GM15510 (cell line): ENCODE data around the gene CARNS1.

Experiments used
- POLR2A ChIP-seq: IDR thresholded peaks from 3 replicates; pipeline ENCODE4 v1.6.1; 2011; ENCODE audit warnings: borderline replicate concordance; ENCODE audit not compliant: insufficient read length; ENCODE audit errors: extremely low read depth

The CARNS1 gene, protein sequence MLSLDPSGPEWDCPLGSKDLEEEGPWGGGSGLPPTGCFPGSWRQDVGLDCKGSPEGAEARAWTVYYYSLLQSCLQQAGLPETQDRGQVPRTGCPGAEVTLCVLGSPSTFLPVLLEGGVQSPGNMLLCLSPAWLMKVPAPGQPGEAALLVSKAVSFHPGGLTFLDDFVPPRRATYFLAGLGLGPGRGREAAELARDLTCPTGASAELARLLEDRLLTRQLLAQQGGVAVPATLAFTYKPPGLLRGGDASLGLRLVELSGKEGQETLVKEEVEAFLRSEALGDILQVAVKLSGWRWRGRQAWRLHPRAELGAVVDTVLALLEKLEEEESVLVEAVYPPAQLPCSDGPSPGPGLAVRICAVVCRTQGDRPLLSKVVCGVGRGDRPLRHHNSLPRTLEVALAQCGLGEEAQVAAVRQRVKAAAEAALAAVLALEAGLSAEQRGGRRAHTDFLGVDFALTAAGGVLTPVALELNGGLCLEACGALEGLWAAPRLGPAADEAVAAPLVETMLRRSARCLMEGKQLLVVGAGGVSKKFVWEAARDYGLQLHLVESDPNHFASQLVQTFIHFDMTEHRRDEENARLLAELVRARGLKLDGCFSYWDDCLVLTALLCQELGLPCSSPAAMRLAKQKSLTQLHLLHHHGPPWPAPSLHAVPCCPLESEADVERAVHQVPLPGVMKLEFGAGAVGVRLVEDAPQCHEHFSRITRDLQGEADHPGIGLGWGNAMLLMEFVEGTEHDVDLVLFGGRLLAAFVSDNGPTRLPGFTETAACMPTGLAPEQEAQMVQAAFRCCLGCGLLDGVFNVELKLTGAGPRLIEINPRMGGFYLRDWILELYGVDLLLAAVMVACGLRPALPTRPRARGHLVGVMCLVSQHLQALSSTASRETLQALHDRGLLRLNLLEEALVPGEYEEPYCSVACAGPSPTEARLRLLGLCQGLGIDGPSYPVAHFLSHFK

DNA sequence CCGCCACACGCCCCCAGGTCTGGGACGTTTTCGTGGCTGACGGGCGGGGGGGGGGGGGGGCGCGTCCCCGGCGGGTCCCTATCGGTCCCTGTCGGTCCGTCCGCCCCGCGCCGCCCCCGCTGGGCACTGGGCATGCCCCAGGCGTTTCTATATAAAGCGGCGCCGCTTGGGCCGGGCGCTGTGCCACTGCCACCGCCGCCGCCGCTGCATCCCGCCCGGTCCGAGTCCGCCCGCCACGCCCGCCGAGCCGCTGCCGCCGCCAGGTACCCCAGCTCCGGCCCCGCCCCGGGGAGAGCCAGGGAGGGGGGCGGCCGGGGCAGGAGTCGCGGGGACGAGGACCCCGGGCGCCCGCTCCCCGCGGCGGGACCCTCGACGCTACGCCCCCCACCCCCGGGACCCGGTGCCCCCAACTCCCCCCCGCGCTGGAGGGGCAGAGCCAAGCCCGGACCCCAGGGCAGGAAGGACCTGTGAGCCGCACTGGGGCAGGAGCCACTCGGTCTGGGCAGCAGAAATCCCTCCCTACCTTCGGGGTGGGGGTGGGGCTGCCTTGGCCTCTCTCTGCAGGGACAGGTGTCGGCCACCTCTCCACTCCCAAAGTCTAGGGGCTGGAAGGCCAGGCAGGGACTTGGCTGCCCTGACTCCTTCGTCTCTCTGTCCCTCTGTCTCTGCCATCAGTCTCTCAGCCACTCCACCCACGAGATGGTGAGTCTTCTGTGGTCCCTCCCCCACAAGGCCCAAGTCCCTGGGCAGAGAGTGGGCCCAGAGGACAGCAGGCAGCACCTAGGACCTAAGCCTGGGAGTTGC, at the start of gene CARNS1:
Gene CARNS1 (plus strand): TSS at position 178 of the 804 bp plus-strand sequence. CDS start 522 bp downstream, at position 700.
- TF ChIP-seq POLR2A, result no peak

DNA sequence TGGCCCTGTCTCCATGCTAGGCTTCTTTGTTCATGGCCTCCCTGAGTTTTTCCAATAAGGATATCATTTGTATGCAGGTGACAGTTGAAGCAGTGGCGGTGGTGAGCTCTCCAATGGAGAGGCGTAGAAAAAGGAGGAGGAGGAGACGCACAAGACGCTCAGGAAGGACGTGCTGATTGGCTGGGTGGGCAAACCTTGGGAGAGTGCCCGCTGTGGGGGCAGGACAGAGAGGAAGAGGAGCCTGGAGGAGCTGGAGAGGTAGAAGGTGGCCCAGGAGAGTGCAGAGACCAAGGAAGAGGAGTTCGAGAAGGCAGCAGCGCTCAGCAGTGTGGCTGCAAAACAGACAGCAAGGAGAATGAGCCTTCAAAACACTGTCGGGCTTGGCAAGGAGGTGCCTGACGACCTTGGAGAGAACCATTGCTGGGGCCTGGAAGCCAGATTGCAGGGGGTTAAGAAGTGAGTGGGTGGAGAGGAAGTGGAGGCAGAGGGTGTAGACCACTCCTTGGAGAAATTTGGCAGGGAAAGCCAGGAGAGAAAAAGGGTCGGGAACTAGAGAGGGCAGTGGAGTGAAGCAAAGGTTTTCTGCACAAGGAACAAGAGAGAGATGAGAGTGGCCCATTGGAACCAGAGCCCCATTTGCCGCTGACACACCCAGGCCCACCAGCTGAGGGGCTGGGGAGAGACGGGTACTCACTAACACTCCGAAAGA, 49.6 kb upstream of the CARNS1 start:
- TF ChIP-seq POLR2A, result no peak

DNA sequence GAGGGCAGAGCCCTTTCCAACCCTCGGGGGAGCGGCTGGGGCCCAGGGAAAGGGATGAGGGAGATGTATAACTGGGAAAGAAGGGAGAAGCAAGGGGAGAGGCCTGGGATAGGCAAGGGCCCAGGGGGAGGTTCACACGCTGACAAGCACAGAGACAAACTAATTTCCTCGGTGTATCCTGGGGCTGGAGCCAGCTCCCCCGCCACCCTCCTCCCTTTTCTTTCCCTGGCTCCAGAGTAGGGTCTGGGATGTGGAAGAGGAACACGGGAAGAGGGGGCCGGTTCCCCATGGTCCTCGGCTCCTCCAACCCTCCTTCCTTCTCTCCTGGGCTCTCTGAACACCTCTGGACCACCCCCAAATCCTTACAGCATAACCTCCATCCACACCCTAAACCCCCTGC, 48.9 kb upstream of the CARNS1 start:
- TF ChIP-seq POLR2A, result no peak

DNA sequence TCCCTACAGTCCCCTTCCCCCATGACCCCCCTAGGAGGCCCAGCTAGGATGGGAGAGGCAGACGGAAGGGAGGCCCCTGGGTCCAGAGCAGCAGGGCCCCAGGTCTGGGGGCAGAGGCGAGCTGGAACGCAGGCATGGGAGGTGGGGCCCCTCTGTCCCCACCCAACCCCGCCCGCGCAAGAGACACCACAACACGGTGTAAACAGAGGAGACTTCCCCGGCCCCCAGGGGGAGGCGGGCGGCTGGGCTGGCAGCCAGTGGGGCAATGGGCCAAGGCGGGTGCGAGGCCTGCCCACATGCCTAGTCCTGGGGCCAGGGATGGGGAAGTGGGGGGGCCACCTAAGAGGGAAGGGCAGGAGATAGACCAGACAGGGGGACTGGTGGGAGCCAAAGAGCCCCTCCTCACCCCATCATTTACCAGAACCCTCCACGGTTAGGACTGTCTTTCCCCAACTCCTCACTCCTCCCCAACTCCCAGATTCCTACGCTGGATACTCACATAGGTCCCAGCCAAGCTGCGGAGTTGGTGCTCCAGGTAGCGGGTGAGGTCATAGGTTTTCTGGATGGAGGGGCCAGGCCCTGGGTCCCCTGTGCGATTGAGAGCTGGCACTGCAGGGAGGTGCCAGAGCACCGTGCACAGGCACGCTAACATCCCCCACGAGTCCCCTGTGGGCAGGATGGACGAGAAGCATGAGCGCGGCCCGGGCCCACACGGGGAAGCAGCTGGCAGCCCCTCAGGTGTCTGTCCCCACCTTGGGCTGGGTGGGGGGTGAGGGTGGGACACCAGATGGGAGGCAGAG, 48.3 kb upstream of the CARNS1 start:
- TF ChIP-seq POLR2A, result no peak

DNA sequence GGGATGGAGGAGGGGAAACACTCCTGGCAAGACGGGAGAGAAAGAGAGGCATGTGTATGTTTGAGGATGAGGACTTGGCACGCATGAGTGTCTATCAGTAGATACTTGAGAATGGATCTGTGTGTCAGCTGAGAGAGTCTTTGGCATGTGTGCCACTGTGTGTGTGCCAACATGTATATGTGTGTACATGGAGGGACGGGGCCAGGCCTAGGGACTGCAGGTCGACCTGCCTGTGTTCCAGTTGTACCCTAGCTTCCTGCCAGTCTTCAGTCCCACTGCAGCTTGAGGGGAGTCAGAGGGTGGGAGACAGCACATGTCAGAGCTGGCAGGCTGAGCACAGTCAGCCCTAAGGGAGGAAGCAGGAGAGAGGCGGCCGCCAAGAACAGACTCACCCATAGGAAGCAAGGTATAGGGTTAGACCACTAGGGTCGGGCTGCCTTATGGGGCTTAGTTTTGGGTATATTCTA, 47.7 kb upstream of the CARNS1 start:
- no peak for TF ChIP-seq POLR2A

DNA sequence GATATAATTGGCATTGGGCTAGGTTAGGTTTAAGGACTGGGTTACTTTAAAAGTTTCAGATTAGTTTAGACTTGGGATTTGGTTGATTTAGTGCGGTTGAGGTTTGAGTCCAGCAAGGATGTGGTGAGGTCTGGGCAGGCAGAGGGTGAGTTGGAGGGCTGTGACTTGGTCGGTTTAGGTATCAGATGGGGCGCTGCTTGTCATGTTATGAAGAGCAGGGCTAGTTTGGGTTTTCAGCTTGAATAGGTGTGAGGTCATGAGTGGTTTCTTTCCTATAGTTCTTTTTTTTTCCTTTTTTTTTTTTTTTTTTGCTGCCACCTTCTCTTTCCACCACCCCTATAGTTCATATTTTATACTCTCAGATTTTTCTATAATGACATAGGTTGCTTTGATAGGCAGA, 46.9 kb upstream of the CARNS1 start:
- TF ChIP-seq POLR2A, result no peak

DNA sequence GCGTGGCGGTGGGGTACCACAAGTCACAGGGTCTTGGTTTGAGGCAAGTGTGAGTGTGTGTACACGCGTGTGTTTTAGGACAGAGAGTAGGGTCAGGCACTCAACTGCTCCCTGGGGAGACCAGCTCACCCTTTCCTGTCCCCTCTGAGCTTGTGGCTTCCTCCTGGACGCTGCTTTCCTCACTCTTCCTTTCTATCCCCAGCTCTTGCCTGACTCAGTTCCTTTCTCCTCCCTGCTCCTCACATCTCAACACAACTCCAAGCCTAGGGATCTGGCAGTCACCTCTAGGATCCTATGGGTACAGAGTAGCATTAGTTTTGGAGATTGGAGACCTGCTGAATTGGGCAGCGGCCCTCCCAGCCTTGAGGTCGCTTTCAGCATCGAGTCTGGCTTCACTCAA, 46.2 kb upstream of the CARNS1 start:
- TF ChIP-seq POLR2A, result no peak

DNA sequence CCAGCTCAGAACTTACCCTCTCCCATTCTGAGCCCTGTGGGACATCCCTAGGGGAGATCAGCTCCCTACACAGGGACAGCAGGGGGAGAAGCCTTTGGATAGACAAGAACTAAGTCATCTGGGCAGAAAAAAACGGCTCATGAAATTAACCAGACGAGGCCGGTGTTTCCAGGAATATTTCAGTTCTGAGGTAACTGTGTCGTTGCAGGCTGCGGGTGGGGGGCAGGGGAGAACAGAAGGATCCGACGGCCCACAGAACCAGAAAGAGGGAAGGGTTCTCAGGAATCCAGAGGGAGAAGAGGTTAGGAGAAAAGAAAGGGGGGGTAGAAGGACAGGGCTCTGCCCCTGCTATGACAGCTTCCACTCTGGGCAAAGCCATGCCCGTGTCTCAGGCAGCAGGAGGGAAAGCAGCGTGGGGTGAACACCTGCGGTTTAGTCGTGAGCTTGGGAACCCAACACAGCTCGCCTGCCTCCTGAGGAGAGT, 45.6 kb upstream of the CARNS1 start:
- TF ChIP-seq POLR2A, result no peak

DNA sequence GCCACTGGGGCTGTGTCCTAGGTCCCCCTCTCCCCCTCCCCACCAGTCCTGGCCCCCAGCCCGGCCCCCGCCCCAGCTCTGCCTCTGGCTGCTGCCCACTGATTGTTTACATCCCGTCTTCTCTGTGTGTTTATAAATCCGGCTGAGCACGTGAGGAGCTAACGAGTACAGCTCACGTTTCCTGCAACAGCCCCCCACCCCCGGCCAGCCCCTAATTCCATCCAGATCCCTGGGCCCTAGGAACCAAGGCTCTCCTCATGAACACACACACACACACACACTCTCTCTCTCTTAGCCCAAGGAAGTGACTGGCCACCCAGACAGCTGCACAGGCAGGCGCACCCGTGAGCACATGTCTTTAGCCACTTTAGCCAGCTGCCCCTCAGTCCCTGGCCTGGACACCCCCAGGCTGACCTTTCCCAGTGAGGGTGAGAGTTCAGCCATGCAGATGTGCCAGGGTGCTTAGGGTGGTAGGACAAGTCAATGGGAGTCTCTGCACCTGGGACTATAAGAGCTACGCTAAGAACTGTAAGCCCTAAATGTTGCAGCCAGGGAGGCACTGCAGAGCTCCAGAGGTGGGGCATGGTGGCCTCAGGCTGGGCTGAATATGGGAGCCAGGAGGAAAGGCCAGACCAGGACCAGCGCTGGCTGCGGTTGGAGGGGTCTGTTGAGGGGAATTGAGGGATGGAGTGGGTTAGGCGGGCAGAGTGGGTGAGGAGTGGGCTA, 45.0 kb upstream of the CARNS1 start:
- TF ChIP-seq POLR2A, result no peak

DNA sequence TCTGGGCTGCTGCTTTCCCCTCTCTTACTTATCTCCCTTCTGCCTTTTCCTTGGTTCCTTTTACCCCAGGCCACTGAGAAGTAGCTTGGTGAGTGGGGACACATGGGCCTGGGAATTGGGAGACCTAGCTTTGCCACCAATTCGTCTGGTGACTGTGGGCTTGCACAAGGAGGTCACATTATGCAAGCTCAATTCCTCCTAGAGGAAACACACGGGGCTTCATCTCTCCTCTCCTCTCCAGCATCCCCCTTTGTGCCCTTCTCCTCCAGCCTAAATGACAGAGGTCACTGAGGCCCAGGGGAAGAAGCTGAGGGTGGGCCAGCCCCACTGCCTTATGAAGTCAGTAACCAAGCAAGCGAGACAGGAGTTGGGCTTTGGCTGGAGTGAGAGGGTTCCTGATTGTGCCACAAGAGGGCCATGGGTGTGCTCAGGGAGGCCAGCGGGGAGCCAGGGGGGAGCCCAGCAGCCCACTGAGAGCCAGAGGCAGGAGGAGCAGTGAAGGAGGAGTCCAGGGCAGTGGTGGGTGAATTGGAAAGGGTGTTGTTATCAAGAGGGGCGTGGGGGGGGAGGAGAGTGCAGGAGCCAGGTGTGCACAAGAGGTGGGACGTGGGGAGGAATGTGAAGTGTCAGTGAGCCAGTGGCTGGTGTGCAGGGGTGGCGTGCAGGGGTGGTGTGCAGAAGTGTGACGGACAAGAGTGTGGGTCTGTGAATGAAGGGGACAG, 44.1 kb upstream of the CARNS1 start:
- TF ChIP-seq POLR2A, result no peak

DNA sequence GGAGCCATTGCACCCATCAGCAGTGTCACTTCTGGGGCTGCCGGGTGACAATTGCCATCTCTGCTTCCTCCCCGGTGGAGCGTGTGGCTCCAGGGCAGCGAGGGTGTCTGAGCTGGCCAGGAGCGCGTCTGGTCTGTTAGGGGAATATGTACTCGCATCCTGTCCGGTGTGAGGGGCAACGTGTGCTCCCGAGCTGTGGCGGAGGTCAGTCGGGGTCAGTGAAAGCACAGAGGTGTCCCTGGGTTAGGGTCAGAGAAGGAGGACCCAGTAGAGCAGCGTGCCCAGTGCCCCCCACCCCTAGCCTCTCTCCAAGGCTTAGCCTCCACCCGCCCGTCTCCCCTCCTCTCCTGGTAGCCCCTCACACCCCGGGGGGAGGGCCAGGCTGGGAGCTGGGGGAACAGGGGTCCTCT, 43.6 kb upstream of the CARNS1 start:
- no peak for TF ChIP-seq POLR2A
